HepG2 (cell line): ENCODE data around the gene TBC1D30. TPM values are rescaled to one million over a fixed set of nuclear protein-coding genes. Genes with fewer than 3 reads are reported as not detected.

Experiments
- ATAC-seq: fragments of 200-7000 bp; cut with Tn5 transposase; 3 replicates; pipeline ENCODE4 v1.9.1; 2020; ENCODE audit warnings: mild to moderate bottlenecking, moderate library complexity
- BruUV-seq: library from RNA; stranded (reverse); fragments of 400-500 nt; replicated peaks from 2 replicates; lab custom pipeline; 2021; lab: Mats Ljungman, UMichigan
- CTCF ChIA-PET: fragments of 300-600 bp; formaldehyde crosslinking; extraction: SDS; loops from one replicate; lab custom pipeline; 2021; ENCODE audit warnings: low total read pairs, inconsistent platforms, low intra/inter-chr PET ratio; lab: Yijun Ruan, JAX
- POLR2A ChIA-PET: fragments of 350-600 bp; sonication (Branson Sonifier 250); formaldehyde crosslinking; loops from one replicate; lab custom pipeline; 2020; ENCODE audit warnings: antibody characterized with exemption, inconsistent platforms; lab: Yijun Ruan, JAX
- DNase-seq: peaks from one replicate; pipeline ENCODE4 v3.0.0-alpha.2; 2015; ENCODE audit warnings: low spot score
- FAIRE-seq: peaks from 3 replicates; lab custom pipeline; 2011; peaks lifted over from hg19 to GRCh38; lab: Jason Lieb, UNC
- H2AFZ ChIP-seq: one replicate; pipeline ENCODE4 v1.6.1; 2011; ENCODE audit warnings: low read length, inconsistent platforms
- H3K27ac ChIP-seq: fragments of 300-600 bp; 3 replicates; pipeline ENCODE4 v1.8.0; 2011; ENCODE audit warnings: mixed run types, mild to moderate bottlenecking, mixed read lengths, low read length, inconsistent platforms; ENCODE audit not compliant: insufficient read depth; ENCODE audit errors: extremely low read length
- H3K27me3 ChIP-seq, 2 experiments: fragments of 200-600 bp in 1 of 2; 2 replicates in 1 of 2; 3 replicates in 1 of 2; pipeline versions ENCODE4 v1.6.0 to v1.8.0; 2011; ENCODE audit warnings: low read length in 2 of 2, mild to moderate bottlenecking in 2 of 2, moderate library complexity in 2 of 2, inconsistent platforms in 1 of 2; ENCODE audit not compliant: insufficient read depth in 2 of 2, control insufficient read depth in 1 of 2
- H3K36me3 ChIP-seq, 2 experiments: fragments of 200-600 bp in 1 of 2; replicated peaks in 1 of 2; 2 replicates in 1 of 2; 3 replicates in 1 of 2; pipeline versions ENCODE4 v1.5.1 to v1.8.0; 2011; ENCODE audit warnings: low read length in 2 of 2, inconsistent platforms in 1 of 2; ENCODE audit not compliant: insufficient read depth in 2 of 2, control insufficient read depth in 1 of 2
- H3K4me1 ChIP-seq: 2 replicates; pipeline ENCODE4 v1.5.1; 2012; ENCODE audit warnings: low read length, inconsistent platforms; ENCODE audit not compliant: insufficient read depth
- H3K4me2 ChIP-seq: 2 replicates; pipeline ENCODE4 v1.6.0; 2011; ENCODE audit warnings: low read depth, low read length, inconsistent platforms
- H3K4me3 ChIP-seq, 3 experiments: fragments of 200-600 bp in 1 of 3; sonication (generic), shearing (Covaris generic) in 1 of 3; replicated peaks in 1 of 3; 2 replicates each; pipeline ENCODE4 v1.5.1; 2011 to 2016; ENCODE audit warnings: low read length in 3 of 3, inconsistent platforms in 2 of 3, low read depth in 2 of 3, mild to moderate bottlenecking in 2 of 3, control low read depth in 1 of 3, mixed read lengths in 1 of 3; ENCODE audit not compliant: insufficient read depth in 1 of 3
- H3K79me2 ChIP-seq: one replicate; pipeline ENCODE4 v1.6.1; 2011; ENCODE audit warnings: low read length, inconsistent platforms; ENCODE audit not compliant: insufficient read depth
- H3K9ac ChIP-seq: 2 replicates; pipeline ENCODE4 v1.6.0; 2011; ENCODE audit warnings: mild to moderate bottlenecking, low read depth, low read length, inconsistent platforms; ENCODE audit not compliant: insufficient read depth
- H3K9me3 ChIP-seq: 2 replicates; pipeline ENCODE4 v1.5.1; 2012; ENCODE audit warnings: mild to moderate bottlenecking, low read length
- H4K20me1 ChIP-seq: 2 replicates; pipeline ENCODE4 v1.6.0; 2011; ENCODE audit warnings: inconsistent platforms, mild to moderate bottlenecking, low read length, moderate library complexity; ENCODE audit not compliant: insufficient read depth
- ATF3 ChIP-seq: sonication (generic); formaldehyde crosslinking; IDR thresholded peaks from 2 replicates; pipeline ENCODE4 v1.4.0; 2020; ENCODE audit warnings: missing genetic modification reagents
- CREB1 ChIP-seq, 2 experiments: fragments of 450-650 bp in 1 of 2; IDR thresholded peaks; 2 replicates each; pipeline ENCODE4 v1.6.1; 2016 to 2017; ENCODE audit warnings: control low read depth in 1 of 2, mild to moderate bottlenecking in 1 of 2, missing compliant biosample characterization in 1 of 2, missing genetic modification characterization in 1 of 2
- FOXP1 ChIP-seq, 2 experiments: fragments of 450-650 bp in 1 of 2; IDR thresholded peaks; 2 replicates each; pipeline ENCODE4 v1.6.1; 2017 to 2018; ENCODE audit warnings: antibody characterized with exemption in 1 of 2
- JARID2 ChIP-seq: sonication (generic); formaldehyde crosslinking; IDR thresholded peaks from 2 replicates; pipeline ENCODE4 v1.8.1; 2023; ENCODE audit warnings: missing genetic modification reagents, inconsistent platforms; ENCODE audit not compliant: insufficient replicate concordance
- PBX3 ChIP-seq: sonication (generic); formaldehyde crosslinking; IDR thresholded peaks from 2 replicates; pipeline ENCODE4 v1.8.1; 2023; ENCODE audit warnings: missing genetic modification reagents, inconsistent platforms, borderline replicate concordance
- PRMT3 ChIP-seq: sonication (generic); formaldehyde crosslinking; IDR thresholded peaks from 2 replicates; pipeline ENCODE4 v1.8.1; 2022; ENCODE audit warnings: low read depth, mild to moderate bottlenecking, moderate library complexity, missing genetic modification reagents, borderline replicate concordance
- SIN3A ChIP-seq: IDR thresholded peaks from 2 replicates; pipeline ENCODE4 v1.6.1; 2011; ENCODE audit warnings: low read depth, mild to moderate bottlenecking, control low read depth, low read length, borderline replicate concordance
- STAG1 ChIP-seq: sonication (generic); formaldehyde crosslinking; IDR thresholded peaks from 2 replicates; pipeline ENCODE4 v1.4.0; 2020; ENCODE audit warnings: missing genetic modification reagents
- STAT5B ChIP-seq: sonication (generic); formaldehyde crosslinking; IDR thresholded peaks from 2 replicates; pipeline ENCODE4 v1.4.0; 2020; ENCODE audit warnings: missing genetic modification reagents
- ZBTB10 ChIP-seq: sonication (generic); formaldehyde crosslinking; IDR thresholded peaks from 2 replicates; pipeline ENCODE4 v1.4.0; 2020; ENCODE audit warnings: missing genetic modification reagents, borderline replicate concordance
- ZKSCAN5 ChIP-seq: sonication (generic); formaldehyde crosslinking; IDR thresholded peaks from 2 replicates; pipeline ENCODE4 v1.5.1; 2020; ENCODE audit warnings: mild to moderate bottlenecking, missing genetic modification reagents
- ZNF224 ChIP-seq: sonication (generic); formaldehyde crosslinking; IDR thresholded peaks from 2 replicates; pipeline ENCODE4 v1.5.0; 2020; ENCODE audit warnings: mild to moderate bottlenecking, missing genetic modification reagents
- ZNF431 ChIP-seq: sonication (generic); formaldehyde crosslinking; IDR thresholded peaks from 2 replicates; pipeline ENCODE4 v1.9.0; 2022; ENCODE audit warnings: missing genetic modification reagents, low read depth, mild to moderate bottlenecking, borderline replicate concordance
- WGBS: methylation state at CpG from one replicate; pipeline ENCODE4 v1.1.6; 2017; ENCODE audit warnings: low lambda C conversion rate; 5-methylcytosine and 5-hydroxymethylcytosine counted together
- in situ Hi-C: cut with HindIII; loops from 2 replicates; pipeline ENCODE4 v1.10.0; 2017; ENCODE audit warnings: low pct_unique_long_range_greater_than_20kb; ENCODE audit not compliant: extremely low pct_ligation_motif_present
- intact Hi-C: fragments of 100-400 bp; cut with micrococcal nuclease; formaldehyde crosslinking; loops from one replicate; pipeline ENCODE4 v1.10.0; 2022; ENCODE audit not compliant: unreplicated experiment
- polyA plus RNA-seq, 8 experiments: library from polyadenylated mRNA; depleted of rRNA in 3 of 8; stranded (reverse) in 7 of 8; unstranded in 1 of 8; fragments of >200 nt; fragmentation: Illumina TruSeq in 4 of 8; extraction: Trizol in 4 of 8; gene quantifications; 2 replicates each; pipeline versions ENCODE4 v1.2.1 to v1.2.3, GENCODE V29; 2011 to 2016; ENCODE audit warnings: low read depth in 4 of 8, missing spikeins in 1 of 8, mixed read lengths in 1 of 8; ENCODE audit not compliant: insufficient read depth in 1 of 8
- total RNA-seq, 5 experiments: library from RNA; depleted of rRNA; stranded (reverse); fragments of >200 nt; fragmentation: Illumina TruSeq; extraction: Trizol; gene quantifications; 2 replicates each; pipeline ENCODE4 v1.2.3, GENCODE V29; 2016; ENCODE audit warnings: low read depth in 1 of 5

Gene TBC1D30
- total and polyA plus RNA-seq, 2 of the 13 experiments (the other 11 are each of a cell fraction or from before 2014, with no cell fraction given) = 0.42 to 0.67 TPM

DNA sequence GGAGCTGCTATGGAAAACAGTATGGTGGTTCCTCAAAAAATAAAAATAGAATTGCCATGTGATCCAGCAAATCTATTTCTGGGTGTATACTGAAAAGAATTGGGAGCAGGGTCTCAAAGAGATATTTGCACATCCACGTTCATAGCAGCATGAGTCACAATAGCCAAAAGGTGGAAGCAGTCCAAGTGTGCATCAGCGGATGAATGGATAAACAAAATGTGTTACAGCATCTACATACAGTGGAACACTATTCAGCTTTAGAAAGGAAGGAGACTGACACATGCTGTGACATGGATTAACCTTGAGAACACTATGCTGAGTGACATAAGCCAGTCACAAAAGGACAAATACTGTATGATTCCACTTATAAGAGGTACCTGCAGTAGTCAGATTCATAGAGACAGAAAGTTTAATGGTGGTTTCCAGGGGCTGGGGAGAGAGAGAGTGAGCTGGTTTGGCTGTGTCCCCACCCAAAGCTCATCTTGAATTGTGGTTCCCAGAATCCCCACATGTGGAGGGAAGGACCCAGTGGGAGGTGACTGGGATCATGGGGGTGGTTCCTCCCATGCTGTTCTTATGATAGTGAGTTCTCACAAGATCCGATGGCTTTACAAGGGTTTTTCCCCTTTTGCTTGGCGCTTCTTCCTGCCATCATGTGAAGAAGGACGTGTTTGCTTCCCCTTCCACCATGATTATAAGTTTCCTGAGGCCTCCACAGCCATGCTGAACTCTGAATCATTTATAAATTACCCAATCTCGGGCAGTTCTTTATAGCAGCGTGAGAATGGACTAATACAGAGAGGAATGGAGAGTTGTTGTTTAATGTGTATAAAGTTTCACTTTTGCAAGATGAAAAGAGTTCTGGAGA lies 17.6 kb upstream of the TBC1D30 start:
- POLR2A ChIA-PET = no interaction called here
- in situ Hi-C loops (no loop called here), intact Hi-C loops (no loop called here)
- H3K79me2 ChIP-seq = no peaks in the 10 kb centered on the region
- no peak overlapping the region for H3K9ac ChIP-seq
- H3K27ac ChIP-seq = no peak overlapping the region
- no peaks in the 10 kb centered on the region; a peak in 1 of 5 replicates for H3K27me3 ChIP-seq
- FAIRE-seq (no peak), ATAC-seq (no peak), DNase-seq (no peak)
- TF ChIP-seq JARID2 (CRISPR knock-in tag) = no peak
- TF ChIP-seq ZNF224 (CRISPR knock-in tag) = no peak
- no peak for TF ChIP-seq STAG1 (CRISPR knock-in tag)
- no peak for TF ChIP-seq ATF3
- no peak for TF ChIP-seq PRMT3
- no peak for TF ChIP-seq ZNF431 (CRISPR knock-in tag)
- no peak for TF ChIP-seq SIN3A
- no peak for TF ChIP-seq ZBTB10 (CRISPR knock-in tag)
- no peak for TF ChIP-seq FOXP1 (IDR thresholded peaks at IDR 0.05)
- no peak for TF ChIP-seq FOXP1 (CRISPR knock-in tag; IDR thresholded peaks at IDR 0.05)
- TF ChIP-seq ZKSCAN5 = no peak
- no peak for TF ChIP-seq PBX3
- no peak for TF ChIP-seq STAT5B (CRISPR knock-in tag)
- TF ChIP-seq CREB1 (IDR thresholded peaks at IDR 0.05) = no peak
- no peak for TF ChIP-seq CREB1 (CRISPR knock-in tag; IDR thresholded peaks at IDR 0.05)
- H3K4me1 ChIP-seq = 0 out of 2 replicates have a peak, but pooled peaks cover 7% of the 10 kb centered on the region
- no peak overlapping the region for H3K4me2 ChIP-seq
- CTCF ChIA-PET = no interaction called here
- no peaks in the 10 kb centered on the region for H3K9me3 ChIP-seq
- H3K36me3 ChIP-seq = no peaks in the 10 kb centered on the region
- 43% methylated on average over 7 of the region's 7 CpGs for WGBS
- H2AFZ ChIP-seq = no peak overlapping the region
- BruUV-seq = no TSS peak
- H4K20me1 ChIP-seq = no peaks in the 10 kb centered on the region
- H3K4me3 ChIP-seq = no peak overlapping the region
